ENCODE results near the gene JADE2.
A peak's percentile ranks its signal among the peaks of the same experiment; 100 is the strongest.
"Not testable (repeated sequence)": the region's sequence is repeated elsewhere in the genome, so short reads cannot be mapped to it uniquely, and the experiment has no call there.

Gene JADE2

GRCh38 chr5:134550271-134551214 is 25.1 kb downstream of the JADE2 start:
- DNase-seq (ENCODE audit: low read depth, low spot score), result no peak

- no peak for DNase-seq (ENCODE audit: low read depth, low spot score)
Observed at GRCh38 chr5:134551901-134552300, 26.4 kb downstream of the JADE2 start.

- DNase-seq (ENCODE audit: low read depth, low spot score), result no peak
Observed at GRCh38 chr5:134552301-134552700, 26.8 kb downstream of the JADE2 start.

- not testable (repeated sequence) for DNase-seq (ENCODE audit: low read depth, low spot score)
Observed at GRCh38 chr5:134552716-134553115, 27.2 kb downstream of the JADE2 start.

GRCh38 chr5:134553821-134554267 is 28.4 kb downstream of the JADE2 start:
- DNase-seq (ENCODE audit: low read depth, low spot score), result no peak

- peak; percentile 15 for DNase-seq (ENCODE audit: low read depth, low spot score)
Observed at GRCh38 chr5:134554319-134555222, 29.1 kb downstream of the JADE2 start.

GRCh38 chr5:134555223-134555889 is 29.9 kb downstream of the JADE2 start:
- no peak for DNase-seq (ENCODE audit: low read depth, low spot score)

GRCh38 chr5:134555890-134556311 is 30.4 kb downstream of the JADE2 start:
- DNase-seq (ENCODE audit: low read depth, low spot score), result peak; percentile 69

GRCh38 chr5:134556588-134556987 is 31.1 kb downstream of the JADE2 start:
- not testable (repeated sequence) for DNase-seq (ENCODE audit: low read depth, low spot score)

- DNase-seq (ENCODE audit: low read depth, low spot score), result no peak
Observed at GRCh38 chr5:134556994-134557393, 31.5 kb downstream of the JADE2 start.

GRCh38 chr5:134559672-134560071 is 34.2 kb downstream of the JADE2 start:
- no peak for DNase-seq (ENCODE audit: low read depth, low spot score)

GRCh38 chr5:134560698-134561097 is 35.2 kb downstream of the JADE2 start:
- DNase-seq (ENCODE audit: low read depth, low spot score), result no peak

- no peak for DNase-seq (ENCODE audit: low read depth, low spot score)
Observed at GRCh38 chr5:134561871-134562296, 36.4 kb downstream of the JADE2 start.

GRCh38 chr5:134563221-134563620 is 37.8 kb downstream of the JADE2 start:
- DNase-seq (ENCODE audit: low read depth, low spot score), result no peak

GRCh38 chr5:134563962-134564361 is 38.5 kb downstream of the JADE2 start:
- DNase-seq (ENCODE audit: low read depth, low spot score), result no peak

GRCh38 chr5:134564396-134564795 is 38.9 kb downstream of the JADE2 start:
- no peak for DNase-seq (ENCODE audit: low read depth, low spot score)

- no peak for DNase-seq (ENCODE audit: low read depth, low spot score)
Observed at GRCh38 chr5:134565791-134566740, 40.6 kb downstream of the JADE2 start.

GRCh38 chr5:134566741-134567221 is 41.3 kb downstream of the JADE2 start:
- DNase-seq (ENCODE audit: low read depth, low spot score), result no peak

- no peak for DNase-seq (ENCODE audit: low read depth, low spot score)
Observed at GRCh38 chr5:134567641-134568336, 42.3 kb downstream of the JADE2 start.

- DNase-seq (ENCODE audit: low read depth, low spot score), result no peak
Observed at GRCh38 chr5:134568337-134568700, 42.8 kb downstream of the JADE2 start.
